HG02852 (cell line): Measurements from ENCODE around the gene ARHGAP31.
"Not testable (repeated sequence)": the region's sequence is repeated elsewhere in the genome, so short reads cannot be mapped to it uniquely, and the experiment has no call there.

ENCODE experiments used
- ATAC-seq: cut with Tn5 transposase; IDR thresholded peaks from one replicate; pipeline ENCODE4 v1.9.1; 2021; ENCODE audit warnings: mild to moderate bottlenecking, moderate library complexity; ENCODE audit not compliant: unreplicated experiment

Gene ARHGAP31

DNA sequence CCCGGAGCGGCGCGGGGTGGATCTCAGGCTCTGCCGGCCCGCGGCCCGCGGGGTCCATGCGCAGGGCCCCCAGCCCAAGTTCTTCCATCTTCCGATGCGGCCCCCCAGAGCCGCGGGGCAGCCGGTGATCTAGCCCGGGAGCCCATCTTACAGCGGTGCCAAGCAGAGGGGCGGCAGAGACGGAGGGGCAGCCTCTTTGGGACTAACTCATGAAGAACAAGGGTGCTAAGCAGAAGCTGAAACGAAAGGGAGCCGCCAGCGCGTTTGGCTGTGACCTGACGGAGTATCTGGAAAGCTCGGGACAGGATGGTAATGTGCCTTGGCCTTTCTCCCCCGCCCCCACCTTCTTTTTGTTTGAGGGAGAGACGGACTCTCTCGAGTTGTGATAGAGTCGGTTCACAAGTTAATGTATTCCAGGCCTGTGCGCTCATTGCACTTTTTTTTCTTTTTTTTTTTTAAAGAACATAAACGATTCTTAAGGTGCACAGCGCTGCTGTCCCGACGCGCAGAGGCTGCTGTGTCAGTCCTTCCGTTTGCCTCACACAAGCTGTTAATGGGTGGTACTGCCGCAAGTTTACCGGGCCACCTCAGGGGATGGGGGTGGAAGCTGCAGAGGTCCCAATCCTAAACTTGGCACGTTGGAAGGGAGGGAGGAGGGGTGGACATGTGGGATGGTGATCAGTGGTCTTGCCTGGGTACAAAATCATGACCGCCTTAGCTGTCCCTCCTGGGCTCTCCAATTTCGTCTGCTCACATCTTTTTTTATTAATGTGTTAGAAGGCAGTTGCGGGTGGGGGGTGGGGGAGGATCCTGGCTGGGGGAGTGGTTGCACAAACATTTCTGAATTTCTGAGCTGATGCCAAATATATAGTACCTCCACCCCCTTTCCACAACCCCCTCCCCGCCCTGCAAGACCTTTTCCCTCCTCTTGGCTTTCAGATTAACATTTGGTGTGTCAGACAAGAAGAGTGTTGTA, 801 bp downstream of the ARHGAP31 start:
- peak; percentile 32 for ATAC-seq

DNA sequence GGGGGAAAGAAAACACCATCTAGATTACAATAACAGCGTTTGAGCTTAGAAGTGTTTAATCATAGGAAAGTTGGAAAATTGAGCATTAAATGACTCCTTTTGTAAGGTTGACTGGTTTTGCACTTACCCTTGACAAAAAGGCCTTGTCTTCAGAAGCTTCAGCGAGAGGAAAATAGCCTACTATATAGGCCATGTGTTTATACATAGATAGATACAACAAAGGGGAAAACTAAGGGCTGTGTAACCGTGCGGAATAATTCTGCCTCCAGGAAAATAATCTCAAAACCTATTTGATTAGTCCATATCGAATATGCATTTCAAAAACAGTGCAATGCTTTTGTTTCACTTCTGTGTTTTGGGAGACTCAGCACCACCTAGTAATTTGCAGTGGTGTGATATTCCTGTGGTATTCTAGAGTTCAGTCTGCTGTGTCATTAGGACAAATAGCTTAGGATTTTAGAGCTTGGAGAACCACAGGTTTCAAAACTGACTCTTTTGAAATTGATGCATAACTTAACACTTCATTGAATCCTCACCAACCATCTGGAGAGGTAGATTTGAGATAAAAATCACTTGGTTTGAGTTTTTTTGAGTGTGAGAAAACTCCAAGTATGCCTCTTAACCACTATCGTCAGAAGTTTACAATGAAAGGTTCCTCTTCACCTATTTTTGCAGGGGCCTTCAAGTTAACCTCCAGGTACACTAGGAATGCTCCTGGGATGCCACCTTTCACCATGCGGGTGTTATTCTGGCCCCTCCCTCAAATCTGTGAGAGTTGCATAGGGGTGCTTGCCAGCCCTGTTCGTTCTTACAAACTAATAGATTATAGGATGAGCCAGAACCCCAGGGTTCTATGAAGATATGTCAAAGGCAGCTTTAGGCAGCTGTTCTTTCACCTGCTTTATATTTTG, 1.9 kb downstream of the ARHGAP31 start:
- no peak for ATAC-seq

DNA sequence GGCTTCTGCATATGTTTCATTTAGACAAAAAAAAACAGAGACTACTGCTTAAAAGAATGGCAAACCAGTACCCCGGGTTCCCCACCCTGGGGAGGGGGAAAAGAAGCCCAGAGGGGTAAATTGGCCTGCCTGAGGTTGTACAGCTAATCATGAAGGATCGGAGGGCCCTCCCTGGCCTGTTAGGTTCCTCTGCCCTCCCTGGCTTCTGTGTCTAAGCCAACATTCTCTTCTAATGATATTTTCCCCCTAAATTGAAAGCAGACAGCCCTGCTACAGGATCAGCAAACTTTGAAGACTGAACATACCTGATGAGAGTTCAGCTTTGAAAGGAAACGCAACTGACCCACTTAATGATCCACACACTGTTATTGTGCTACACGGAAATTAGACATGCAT, 2.5 kb downstream of the ARHGAP31 start:
- no peak for ATAC-seq

GRCh38 chr3:119297169-119297568, 3.0 kb downstream of the ARHGAP31 start:
- no peak for ATAC-seq

GRCh38 chr3:119298565-119298941, 4.4 kb downstream of the ARHGAP31 start:
- no peak for ATAC-seq

GRCh38 chr3:119300991-119301391, 6.8 kb downstream of the ARHGAP31 start:
- no peak for ATAC-seq

DNA sequence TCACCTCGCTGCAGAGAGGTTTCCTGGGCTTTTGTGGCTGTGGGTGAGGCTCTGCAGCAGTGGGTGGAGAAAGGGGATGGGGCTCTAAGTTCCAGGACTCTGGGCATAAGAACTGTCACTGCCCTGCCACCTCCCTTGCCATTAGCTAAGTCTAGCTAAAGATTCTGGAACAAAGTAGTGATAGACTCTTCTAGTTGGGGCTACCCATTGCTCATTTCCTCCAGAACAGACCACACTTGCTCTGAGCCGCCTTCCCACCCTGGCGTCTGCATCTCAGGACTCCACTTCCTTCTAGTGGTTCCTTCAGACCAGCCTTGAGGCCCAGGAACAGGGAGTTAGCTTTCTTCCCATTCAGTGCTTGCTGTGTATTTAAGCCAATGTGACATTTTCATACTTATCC, 7.5 kb downstream of the ARHGAP31 start:
- ATAC-seq = no peak

DNA sequence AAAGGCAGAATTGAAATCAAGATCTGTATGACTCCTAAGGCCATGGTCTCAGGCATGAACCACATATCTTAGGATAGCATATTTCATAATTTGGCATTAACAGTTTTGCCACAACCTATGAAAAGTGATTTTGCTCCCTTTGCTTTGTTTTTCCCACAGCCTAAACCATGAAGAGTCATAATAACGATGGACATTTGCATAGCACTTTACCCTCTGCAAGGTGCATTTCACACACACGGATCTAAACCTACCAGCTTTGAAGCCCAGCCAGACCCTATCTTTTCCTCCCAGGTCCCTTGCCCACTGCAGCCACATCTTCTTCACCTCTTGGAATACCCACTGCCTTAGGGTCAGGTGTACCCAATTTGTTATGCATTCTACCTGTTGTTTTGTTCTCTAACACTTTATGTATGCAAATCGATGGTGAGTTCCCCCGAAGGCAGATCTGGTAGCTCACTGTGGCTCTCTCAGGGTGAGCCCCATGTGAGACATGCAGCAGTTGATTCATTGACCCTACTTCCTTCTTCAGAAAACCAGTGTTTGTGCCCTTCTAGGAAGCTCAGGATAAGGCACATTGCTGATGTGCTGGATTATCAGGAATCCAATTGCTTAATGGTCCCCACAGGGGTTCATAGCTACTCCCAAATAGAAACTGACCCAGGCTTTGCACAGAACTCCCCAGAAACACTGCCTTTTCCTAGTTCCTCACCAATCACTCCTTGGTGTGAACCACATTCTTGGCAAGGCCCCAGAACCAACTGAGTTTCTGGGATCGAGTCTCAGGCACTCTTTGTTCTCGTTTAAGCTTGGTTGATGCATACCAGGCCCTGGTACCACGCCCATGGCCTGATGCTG, 8.7 kb downstream of the ARHGAP31 start:
- peak; percentile 67 for ATAC-seq

- no peak for ATAC-seq
Observed at GRCh38 chr3:119304201-119304713, 10.1 kb downstream of the ARHGAP31 start.

DNA sequence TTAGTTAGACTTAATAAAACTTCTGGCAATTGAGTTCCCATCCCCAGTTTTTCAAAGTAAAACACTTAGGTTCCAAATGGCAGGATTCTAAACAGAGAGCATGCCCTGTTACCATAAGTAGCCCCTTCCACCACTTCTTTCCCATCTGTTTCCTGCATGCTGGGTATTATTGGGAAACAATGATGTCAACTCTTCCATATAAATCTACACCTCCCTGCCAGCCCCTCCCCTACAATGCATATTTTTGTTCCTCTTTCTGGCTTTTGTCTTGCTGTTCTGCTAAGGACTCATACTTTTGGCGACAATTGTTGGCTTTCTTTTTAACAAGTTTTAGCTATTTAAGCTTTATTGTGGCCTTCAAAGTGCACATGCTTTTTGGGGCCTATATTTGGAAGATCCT, 11.1 kb downstream of the ARHGAP31 start:
- ATAC-seq = no peak

GRCh38 chr3:119306378-119306777, 12.2 kb downstream of the ARHGAP31 start:
- ATAC-seq = not testable (repeated sequence)

GRCh38 chr3:119308355-119308754, 14.2 kb downstream of the ARHGAP31 start:
- ATAC-seq = no peak

DNA sequence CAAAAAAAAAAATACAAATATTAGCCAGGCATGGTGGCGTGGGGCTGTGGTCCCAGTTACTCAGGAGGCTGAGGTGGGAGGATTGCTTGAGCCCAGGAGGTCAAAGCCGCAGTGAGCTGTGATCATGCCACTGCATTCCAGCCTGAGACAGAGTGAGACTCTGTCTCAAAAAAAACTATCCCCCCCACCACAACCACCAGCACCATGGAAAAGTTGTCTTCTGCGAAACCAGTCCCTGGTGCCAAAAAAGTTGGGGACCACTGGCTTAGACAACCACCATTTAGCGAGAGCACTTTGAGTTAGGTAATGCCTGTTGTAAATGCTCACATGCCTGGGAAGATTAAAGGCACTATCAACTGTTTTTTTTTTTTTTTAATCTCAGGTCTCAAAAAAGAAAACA, 15.4 kb downstream of the ARHGAP31 start:
- ATAC-seq = no peak

- no peak for ATAC-seq
Observed at GRCh38 chr3:119310071-119310470, 15.9 kb downstream of the ARHGAP31 start.

DNA sequence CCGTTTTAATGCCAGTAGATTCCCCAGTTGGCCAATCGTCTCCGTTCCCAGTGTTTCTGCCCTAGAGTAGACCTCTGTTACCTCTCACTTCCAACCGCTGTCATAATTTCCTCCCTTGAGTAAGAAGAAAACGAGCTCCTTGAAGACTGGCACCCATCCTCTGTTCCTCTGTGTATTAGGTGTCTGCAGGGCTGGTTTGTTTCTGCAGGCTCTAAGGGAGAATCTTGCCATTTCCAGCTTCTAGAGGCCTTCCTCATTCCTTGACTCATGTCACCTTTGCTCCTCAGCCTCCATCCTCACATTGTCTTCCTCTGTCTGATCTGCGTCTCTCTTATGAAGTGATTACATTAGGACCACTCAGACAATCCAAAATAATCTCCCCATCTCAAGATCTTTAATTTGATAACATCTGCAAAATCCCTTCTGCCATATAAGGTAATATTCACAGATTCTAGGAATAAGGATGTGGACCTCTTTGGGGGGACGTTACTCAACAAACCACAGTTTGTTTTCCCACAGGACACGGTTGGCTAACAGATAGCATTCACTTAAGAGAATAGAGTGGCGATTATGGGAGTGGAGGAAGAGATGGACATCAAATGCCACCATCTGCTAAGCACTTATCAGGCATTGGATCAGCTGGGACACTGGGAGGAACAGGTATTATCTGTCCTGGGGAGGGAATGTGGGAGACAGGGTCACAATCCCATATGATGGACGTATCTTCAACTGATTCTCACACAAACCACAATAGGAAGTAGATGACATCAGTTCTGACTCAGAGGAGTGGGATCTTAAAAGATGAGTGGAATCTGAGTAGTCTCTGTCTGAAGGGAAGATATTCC, 17.1 kb downstream of the ARHGAP31 start:
- no peak for ATAC-seq

DNA sequence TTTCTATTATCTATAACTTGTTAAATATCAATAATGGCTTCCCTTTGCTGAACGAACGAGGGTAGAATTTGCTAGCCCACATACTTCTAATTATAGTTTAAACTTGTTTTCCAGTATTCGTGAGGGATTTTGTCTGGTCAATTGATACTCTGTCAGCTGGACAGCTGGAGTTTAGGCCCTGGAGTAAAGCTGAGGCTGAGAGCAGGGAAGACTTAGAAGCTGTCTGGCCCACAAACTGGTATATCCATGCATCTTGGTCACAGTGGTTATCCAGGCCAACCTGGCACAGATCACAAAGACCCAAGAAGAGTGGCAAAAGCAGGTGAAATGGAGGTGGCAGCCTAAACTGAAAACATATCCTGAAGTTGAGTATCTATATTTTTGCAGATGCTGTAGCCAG, 19.3 kb downstream of the ARHGAP31 start:
- ATAC-seq = no peak

DNA sequence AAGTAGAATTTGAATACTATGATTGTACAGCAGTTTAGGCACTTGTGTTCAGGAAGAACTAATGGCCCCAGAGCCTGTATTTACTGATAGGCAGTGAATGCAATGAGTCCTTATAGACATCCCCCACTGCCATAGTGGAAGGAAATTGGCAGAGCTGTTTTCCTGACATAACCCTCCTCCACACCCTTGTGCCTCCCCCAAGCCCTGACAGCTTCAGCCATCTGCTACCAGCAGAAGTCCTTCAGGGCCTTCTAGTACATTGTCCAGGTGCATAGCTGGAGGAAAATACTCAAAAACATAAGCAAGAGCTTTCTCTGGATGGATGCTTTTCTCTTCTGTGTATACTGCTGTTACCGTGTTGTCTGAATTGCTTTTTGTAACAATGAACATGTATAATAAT, 20.6 kb downstream of the ARHGAP31 start:
- no peak for ATAC-seq

DNA sequence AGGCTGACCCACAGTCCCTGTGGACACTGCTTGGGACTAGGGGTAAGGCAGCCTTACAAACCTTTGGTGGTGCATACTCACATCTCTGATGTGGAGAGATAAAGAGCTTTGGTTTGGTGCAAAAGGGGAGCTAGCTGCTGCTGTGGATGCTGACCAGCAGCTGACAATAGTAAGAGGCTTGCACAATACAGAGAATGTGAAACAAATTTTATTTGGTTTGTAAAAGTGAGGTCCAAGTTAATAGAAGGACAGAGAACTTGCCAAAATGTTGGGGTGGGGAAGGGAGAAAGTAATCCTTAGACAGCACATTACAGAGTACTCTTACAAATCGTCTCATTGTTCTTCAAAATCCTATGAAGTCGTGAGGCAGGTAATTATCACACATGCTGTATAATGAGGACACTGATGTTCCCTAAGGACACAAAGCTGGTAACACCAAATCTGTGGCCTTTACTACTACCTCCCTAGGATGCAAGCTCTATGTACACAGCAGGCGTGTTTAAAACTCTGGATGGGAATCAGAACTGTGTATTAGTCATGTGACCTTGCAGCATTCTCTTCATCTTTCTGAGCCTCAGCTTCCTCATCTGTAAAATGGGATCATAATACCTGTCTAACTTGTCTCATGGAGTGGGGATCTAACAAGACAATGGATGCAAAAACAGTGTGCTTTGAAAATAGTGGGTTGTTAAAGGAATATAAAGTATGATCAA, 21.6 kb downstream of the ARHGAP31 start:
- ATAC-seq = no peak

DNA sequence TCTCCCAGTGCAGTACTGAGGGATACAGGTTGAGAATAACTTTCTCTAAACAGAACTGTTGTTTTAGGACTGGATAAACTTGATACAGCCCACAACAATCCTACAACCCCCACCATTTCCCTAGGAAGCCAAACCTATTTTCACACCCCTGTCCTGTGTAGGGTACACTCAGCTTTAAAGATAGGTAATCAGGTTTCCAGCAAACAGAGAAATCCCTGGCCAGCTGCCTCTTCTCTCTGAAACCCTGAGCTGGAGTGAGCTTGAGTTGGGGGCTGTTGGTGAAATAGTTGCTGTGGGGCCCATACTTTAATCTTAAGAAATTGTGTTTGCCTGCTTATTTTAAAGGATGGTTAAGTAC, 22.1 kb downstream of the ARHGAP31 start:
- no peak for ATAC-seq
